HG03139 (cell line): Measurements from ENCODE around the gene LRMDA.

Experiments
- ATAC-seq: cut with Tn5 transposase; IDR thresholded peaks from one replicate; pipeline ENCODE4 v1.9.1; 2021; ENCODE audit not compliant: unreplicated experiment

The LRMDA gene

DNA sequence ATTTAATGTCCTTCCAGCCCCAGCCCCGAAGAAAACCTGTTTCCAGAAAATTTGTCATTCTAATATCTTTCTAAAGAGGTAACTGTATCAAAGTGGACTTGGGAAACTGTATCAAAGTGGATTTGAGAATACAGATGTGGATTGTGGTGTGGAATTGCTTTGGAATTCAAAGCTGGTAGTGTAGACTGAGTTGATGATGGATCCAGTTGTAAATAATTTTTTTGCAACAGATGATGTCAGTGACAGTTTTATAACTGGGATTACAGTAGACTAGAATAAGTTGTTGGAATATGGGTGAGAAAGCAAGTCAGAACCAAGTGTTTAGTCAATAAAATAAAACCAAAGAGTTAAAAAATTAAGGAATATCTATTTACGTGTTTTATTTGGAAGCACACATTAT is 202.1 kb downstream of the LRMDA start:
- ATAC-seq, result no peak

GRCh38 chr10:75634947-75635346 is 203.5 kb downstream of the LRMDA start:
- no peak for ATAC-seq

GRCh38 chr10:75638752-75639151 is 207.3 kb downstream of the LRMDA start:
- ATAC-seq, result no peak

DNA sequence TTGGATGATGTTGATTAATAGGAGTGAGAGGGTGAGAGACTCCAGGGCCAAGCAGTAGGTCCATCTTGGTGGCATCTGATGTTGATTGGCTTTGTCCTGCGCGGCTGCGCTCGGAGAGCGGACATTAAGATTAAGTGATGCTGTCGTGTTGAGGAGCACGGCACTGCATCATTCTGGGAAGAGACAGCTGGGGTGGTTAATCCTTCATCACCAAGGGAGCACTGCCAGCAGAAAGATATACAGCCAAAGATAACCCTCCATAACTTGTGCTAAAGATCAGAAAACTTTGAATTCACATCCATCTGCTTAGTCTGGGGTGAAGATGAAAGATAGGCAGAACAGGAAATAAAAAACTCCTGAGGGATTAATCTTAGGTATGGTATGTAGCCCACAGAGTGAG is 208.3 kb downstream of the LRMDA start:
- ATAC-seq, result no peak

- ATAC-seq, result no peak
Observed at GRCh38 chr10:75640381-75640780, 209.0 kb downstream of the LRMDA start.

- no peak for ATAC-seq
Observed at GRCh38 chr10:75640803-75641202, 209.4 kb downstream of the LRMDA start.

GRCh38 chr10:75643405-75643804 is 212.0 kb downstream of the LRMDA start:
- ATAC-seq, result no peak

GRCh38 chr10:75643944-75644692 is 212.7 kb downstream of the LRMDA start:
- no peak for ATAC-seq

DNA sequence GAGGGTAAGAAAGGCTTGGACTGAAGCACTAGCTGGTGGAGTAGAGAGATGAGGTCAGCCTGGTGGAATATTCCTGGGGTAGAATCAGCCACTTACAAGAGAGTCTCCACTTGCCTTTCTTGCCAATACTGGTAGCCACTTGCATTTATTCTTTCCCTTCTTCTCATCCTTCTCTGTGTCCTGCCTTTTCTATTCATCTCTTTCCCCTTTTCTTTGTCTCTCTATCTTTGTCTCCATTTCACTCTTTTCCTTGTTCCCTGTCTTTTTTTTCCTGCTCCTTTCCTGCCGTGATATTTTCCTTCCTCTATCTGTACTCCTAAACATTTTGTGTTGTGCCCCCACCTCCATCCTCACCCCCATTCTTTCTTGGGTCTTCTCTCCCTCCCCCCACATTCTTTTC is 214.3 kb downstream of the LRMDA start:
- ATAC-seq, result no peak

- ATAC-seq, result no peak
Observed at GRCh38 chr10:75646218-75646915, 214.9 kb downstream of the LRMDA start.

- no peak for ATAC-seq
Observed at GRCh38 chr10:75646916-75647315, 215.5 kb downstream of the LRMDA start.

DNA sequence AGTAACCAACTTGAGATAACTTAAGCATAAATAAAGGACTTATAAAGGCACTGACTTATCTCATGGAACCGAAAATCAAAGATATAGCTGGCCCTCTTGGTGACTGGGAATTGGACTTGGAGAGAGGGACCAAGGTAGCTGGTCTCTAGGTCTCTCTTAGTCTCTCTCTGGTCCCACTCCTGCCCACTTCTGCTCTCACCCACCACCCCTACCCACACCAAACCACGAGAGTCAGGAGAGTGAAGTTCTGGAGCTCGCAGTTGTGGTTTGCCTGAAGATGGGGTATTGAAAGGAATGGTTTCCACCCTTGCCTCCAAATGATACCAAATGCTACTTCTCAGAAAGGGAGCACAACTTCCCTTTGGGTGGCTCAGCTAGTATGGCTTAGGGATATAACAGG is 216.3 kb downstream of the LRMDA start:
- no peak for ATAC-seq

DNA sequence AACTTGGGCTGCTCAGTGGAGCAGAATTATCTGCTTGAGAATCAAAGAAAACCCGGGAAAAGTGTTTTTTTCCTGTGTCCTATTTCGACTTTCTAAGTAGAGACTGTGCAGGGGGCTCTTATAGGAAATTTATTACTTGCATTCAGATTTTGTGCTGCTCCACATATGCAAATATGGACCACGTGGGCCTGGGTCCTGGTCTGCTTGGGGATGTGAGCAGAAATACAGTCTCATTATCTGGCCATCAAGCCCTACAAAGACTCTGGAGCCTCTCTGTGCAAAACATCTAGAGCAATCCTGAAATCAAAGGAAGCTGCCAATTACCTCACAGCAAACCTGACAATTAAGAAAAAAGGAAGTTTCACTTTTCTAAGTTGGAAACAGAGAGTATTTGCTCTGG is 216.9 kb downstream of the LRMDA start:
- no peak for ATAC-seq

DNA sequence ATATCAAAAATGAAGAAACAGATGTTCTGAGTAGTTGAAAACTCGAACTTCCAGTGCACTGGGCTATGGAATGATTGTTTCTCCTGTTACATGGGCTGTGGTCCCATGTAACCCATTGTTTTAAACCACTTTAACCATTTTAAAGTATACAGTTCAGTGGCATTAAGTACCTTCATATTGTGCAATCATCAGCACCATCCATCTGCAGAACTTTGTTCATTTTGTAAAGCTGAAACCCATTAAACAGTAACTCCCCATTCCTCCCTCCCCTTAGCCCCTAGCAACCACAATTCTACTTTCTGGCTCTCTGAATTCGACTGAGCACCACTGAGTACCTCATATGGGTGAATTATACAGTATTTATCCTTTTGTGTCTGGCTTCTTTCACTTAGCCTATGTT is 217.4 kb downstream of the LRMDA start:
- no peak for ATAC-seq

GRCh38 chr10:75649466-75649865 is 218.0 kb downstream of the LRMDA start:
- no peak for ATAC-seq

- ATAC-seq, result no peak
Observed at GRCh38 chr10:75650648-75651047, 219.2 kb downstream of the LRMDA start.

DNA sequence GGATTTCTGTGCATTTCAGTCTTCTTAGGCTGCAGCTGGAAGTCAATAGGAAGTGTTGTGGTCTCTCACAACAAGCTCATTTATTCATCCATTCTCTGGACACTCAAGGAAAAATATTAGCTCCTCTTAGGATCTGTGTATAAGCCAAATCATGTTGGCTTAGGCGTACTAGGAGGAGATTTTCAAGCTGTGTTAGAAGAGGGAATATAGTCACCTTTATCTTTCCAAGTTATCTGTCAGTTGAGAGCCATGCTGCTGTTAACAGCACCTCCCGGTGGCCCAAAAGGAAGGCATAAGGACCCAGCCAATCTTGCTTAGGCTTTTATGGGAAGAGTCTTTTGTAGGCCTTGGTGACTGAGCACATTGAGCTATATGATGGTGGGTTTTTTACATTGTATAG is 220.0 kb downstream of the LRMDA start:
- no peak for ATAC-seq

DNA sequence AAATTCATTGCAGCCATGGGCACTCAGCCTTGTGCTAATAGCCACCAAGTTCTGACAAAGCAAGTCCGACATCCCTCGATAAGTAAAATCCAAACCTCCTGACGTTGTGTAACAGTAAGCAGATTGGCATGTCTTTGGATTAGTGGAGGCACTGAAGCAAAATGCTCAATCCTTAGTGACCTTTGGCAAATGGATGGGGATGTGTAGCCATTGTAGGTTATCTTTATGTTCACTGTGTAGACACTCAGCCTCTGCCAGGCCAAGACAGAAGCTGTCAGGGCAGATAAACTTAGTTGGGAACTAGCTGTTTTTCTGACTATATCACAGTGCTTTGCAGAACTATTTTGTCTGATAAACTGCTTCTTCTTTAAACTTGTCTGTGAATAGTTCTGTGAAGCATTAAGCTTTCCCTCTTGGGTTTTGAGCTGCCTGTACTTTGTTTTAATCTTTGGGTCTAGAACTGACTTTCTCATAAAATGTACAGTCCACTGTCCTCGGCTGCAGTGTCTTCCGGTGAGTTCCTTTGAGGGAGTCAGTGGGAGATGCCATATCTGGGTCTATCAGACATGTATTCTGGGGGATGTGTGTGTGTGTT is 220.8 kb downstream of the LRMDA start:
- no peak for ATAC-seq

DNA sequence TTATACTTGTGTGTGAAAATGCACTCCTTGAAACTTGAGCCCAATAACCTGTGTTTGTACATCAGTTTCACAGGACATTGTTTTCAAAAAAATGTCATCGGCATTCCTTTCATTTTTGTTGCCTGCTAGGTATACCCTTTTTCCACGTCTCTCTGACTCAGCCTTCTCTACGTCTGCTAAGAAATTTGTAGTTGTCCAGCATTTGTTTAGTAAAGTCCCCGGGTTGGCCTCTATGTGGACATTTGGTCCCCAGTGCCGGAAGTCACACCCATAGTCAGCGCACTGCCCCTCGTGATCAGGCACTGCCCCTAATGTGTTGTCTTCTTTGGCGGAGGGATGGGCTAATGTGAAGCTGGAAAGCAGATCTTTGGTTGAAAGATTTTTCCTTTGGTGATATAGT is 222.3 kb downstream of the LRMDA start:
- ATAC-seq, result no peak

- no peak for ATAC-seq
Observed at GRCh38 chr10:75654171-75654771, 222.8 kb downstream of the LRMDA start.

- no peak for ATAC-seq
Observed at GRCh38 chr10:75654772-75655171, 223.3 kb downstream of the LRMDA start.
